Brain microvascular endothelial cell (primary cell): Measurements from ENCODE around the gene OAS1.
A peak's percentile ranks its signal among the peaks of the same experiment; 100 is the strongest.

Experiments
- DNase-seq: peaks from one replicate; pipeline ENCODE4 v3.0.0-alpha.2; 2020
- H3K27ac ChIP-seq: fragments of 250-450 bp; sonication (Bioruptor Pico); 2 replicates; pipeline ENCODE4 v1.5.1; 2020; ENCODE audit warnings: mild to moderate bottlenecking, moderate library complexity
- H3K27me3 ChIP-seq: fragments of 250-450 bp; sonication (Bioruptor Pico); replicated peaks from 2 replicates; pipeline ENCODE4 v1.5.1; 2020; ENCODE audit warnings: mild to moderate bottlenecking
- H3K36me3 ChIP-seq: fragments of 250-450 bp; sonication (Bioruptor Pico); replicated peaks from 2 replicates; pipeline ENCODE4 v1.5.1; 2020; ENCODE audit warnings: mild to moderate bottlenecking
- H3K4me3 ChIP-seq: 2 replicates; pipeline ENCODE4 v1.5.1; 2011; ENCODE audit warnings: low read depth, mild to moderate bottlenecking, control low read depth, low read length, moderate library complexity
- CTCF ChIP-seq: IDR thresholded peaks from 2 replicates; pipeline ENCODE4 v1.5.1; 2011; ENCODE audit warnings: low read depth, mild to moderate bottlenecking, moderate library complexity, low read length, control low read depth, inconsistent platforms; ENCODE audit errors: missing control alignments
- in situ Hi-C: cut with HindIII; loops from 2 replicates; pipeline ENCODE4 v1.10.0; 2017; ENCODE audit warnings: low sequenced_read_pairs, low pct_ligation_motif_present

Gene OAS1

GRCh38 chr12:112933129-112933505 lies 26.4 kb downstream of the OAS1 start:
- no peak for TF ChIP-seq CTCF

GRCh38 chr12:112936264-112936663 lies 29.5 kb downstream of the OAS1 start:
- in situ Hi-C loops: no loop called here
- Histone ChIP-seq H3K4me3 (no peak overlapping the region), H3K27me3 (no peaks in the 10 kb centered on the region), H3K27ac (no peak overlapping the region), H3K36me3 (no peaks in the 10 kb centered on the region)
- DNase-seq: no peak
- no peak for TF ChIP-seq CTCF

More at GRCh38 chr12:112933129-112933505, 26.4 kb downstream of the OAS1 start:
- H3K36me3 ChIP-seq: no peaks in the 10 kb centered on the region
- no peak overlapping the region for H3K27ac ChIP-seq
- no peak overlapping the region for H3K4me3 ChIP-seq
- no peak for DNase-seq
- in situ Hi-C loops: no loop called here
- no peaks in the 10 kb centered on the region for H3K27me3 ChIP-seq

GRCh38 chr12:112936927-112937326 lies 30.2 kb downstream of the OAS1 start:
- H3K4me3 ChIP-seq: no peak overlapping the region
- in situ Hi-C loops: no loop called here
- no peaks in the 10 kb centered on the region for H3K27me3 ChIP-seq
- no peaks in the 10 kb centered on the region for H3K36me3 ChIP-seq
- H3K27ac ChIP-seq: no peak overlapping the region
- no peak for DNase-seq
- TF ChIP-seq CTCF: no peak

GRCh38 chr12:112937741-112938719 lies 31.3 kb downstream of the OAS1 start, which contains the start of gene OAS3:
OAS3 (plus strand) TSS chr12:112938474; CDS start chr12:112938531, 57 bp downstream.
- in situ Hi-C loops: no loop called here
- peak within 1 kb of the TSS; percentile 62 for H3K4me3 ChIP-seq
- no peaks in the 10 kb centered on the region for H3K36me3 ChIP-seq
- H3K27me3 ChIP-seq: no peaks in the 10 kb centered on the region
- H3K27ac ChIP-seq: no peak within 1 kb of the TSS
- TF ChIP-seq CTCF: no peak
- peak; percentile 54 for DNase-seq

GRCh38 chr12:112938751-112939150 lies 32.0 kb downstream of the OAS1 start:
- Histone ChIP-seq H3K36me3 (no peaks in the 10 kb centered on the region), H3K27me3 (no peaks in the 10 kb centered on the region), H3K27ac (no peak overlapping the region), H3K4me3 (peak overlapping the region; percentile 62)
- DNase-seq: no peak
- no peak for TF ChIP-seq CTCF
- in situ Hi-C loops: no loop called here
